Heart left ventricle (tissue), 13 donors: Measurements from ENCODE around the gene TTC19.

ENCODE experiments used
- POLR2A ChIP-seq, 2 donors: fragments of 450-650 bp; IDR thresholded peaks; one replicate each; pipeline ENCODE4 v1.6.1; 2017; ENCODE audit warnings: antibody characterized with exemption in 2 of 2, mild to moderate bottlenecking in 2 of 2, moderate library complexity in 2 of 2
- TF ChIP-seq, protein P1 (sequence below), 12 donors: fragments of 200-600 bp; sonication (generic) in 4 of 12; IDR thresholded peaks; one replicate each; pipeline versions ENCODE4 v1.5.0 to v1.8.0; 2018 to 2022; ENCODE audit warnings: antibody characterized with exemption in 12 of 12, mild to moderate bottlenecking in 5 of 12
- donor health status: ischemic (EF 13 %, LVEDD 7.1; RV severe dilation, severe dysfunction).
- donor health status: DM: no; HTN: yes; CAD: no.
- donor health status: DM: no; HTN: no; CAD: no.
- donor health status: ischemic (EF 25% LVEDD 6.9; RV normal size, moderate dysfunction).
- donor health status: ischemic (EF 25% LVEDD 5.7; RV mildly dilated, moderate dysfunction).
- donor health status: ischemic (EF 35%, LVEDD 5.7; RV mildly dilated, moderate dysfunction).
- donor health status: nonischemic (EF 11% LVEDD 7.7; RV severe dilation, severe dysfunction).
- donor health status: DM: yes; HTN: yes; CAD: no.
- donor health status: PGD.
- donor health status: ischemic (EF 29% LVEDD 5.4; RV normal size, mild dysfunction).
- donor health status: nonischemic (EF 23%, LVEDD 6.1; RV moderate dilation, normal function).

DNA sequence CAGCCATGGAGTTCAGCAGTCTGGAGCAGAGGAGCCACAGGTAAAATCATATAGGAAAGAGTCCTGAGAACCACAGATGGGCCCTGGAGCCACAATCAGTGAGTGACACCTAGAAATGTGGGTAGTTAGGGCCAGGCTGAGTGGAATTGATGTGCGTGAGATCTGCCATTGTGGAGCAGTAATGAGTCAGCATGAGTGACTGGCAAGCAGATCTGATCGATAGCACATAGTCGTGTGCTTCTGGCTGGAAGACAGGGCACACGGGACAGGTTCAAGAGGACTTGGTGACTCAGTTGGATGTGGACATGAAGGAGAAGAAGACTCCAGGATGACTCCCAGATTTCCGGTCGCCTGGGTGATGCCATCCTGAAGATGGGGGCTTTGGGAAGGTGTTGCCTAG, 42.4 kb upstream of the TTC19 start:
- TF ChIP-seq, protein P1, sequence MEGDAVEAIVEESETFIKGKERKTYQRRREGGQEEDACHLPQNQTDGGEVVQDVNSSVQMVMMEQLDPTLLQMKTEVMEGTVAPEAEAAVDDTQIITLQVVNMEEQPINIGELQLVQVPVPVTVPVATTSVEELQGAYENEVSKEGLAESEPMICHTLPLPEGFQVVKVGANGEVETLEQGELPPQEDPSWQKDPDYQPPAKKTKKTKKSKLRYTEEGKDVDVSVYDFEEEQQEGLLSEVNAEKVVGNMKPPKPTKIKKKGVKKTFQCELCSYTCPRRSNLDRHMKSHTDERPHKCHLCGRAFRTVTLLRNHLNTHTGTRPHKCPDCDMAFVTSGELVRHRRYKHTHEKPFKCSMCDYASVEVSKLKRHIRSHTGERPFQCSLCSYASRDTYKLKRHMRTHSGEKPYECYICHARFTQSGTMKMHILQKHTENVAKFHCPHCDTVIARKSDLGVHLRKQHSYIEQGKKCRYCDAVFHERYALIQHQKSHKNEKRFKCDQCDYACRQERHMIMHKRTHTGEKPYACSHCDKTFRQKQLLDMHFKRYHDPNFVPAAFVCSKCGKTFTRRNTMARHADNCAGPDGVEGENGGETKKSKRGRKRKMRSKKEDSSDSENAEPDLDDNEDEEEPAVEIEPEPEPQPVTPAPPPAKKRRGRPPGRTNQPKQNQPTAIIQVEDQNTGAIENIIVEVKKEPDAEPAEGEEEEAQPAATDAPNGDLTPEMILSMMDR (IDR thresholded peaks at IDR 0.05), result no peak
- no peak for TF ChIP-seq POLR2A (IDR thresholded peaks at IDR 0.05)
